Measurements from ENCODE around the gene C3. TPM values are rescaled to one million over a fixed set of nuclear protein-coding genes. Genes with fewer than 3 reads are reported as not detected.
A peak's percentile ranks its signal among the peaks of the same experiment; 100 is the strongest.

Gene C3
- total RNA-seq, 2 experiments from 2014 or later, result 0.34 to 1.1 TPM

- H3K4me1 Mint-ChIP-seq (ENCODE audit: low read depth), result peaks cover 10% of the 10 kb centered on the region
- ATAC-seq (no peak), DNase-seq (no peak)
- no peaks in the 10 kb centered on the region for H3K9me3 Mint-ChIP-seq
- H3K27me3 Mint-ChIP-seq, result no peaks in the 10 kb centered on the region
- H3K36me3 Mint-ChIP-seq (ENCODE audit: low read depth), result peaks cover 21% of the 10 kb centered on the region
- no peak for TF ChIP-seq CTCF (IDR thresholded peaks at IDR 0.05)
- intact Hi-C loops (cut with micrococcal nuclease), result loop anchor here (10.0 kb wide), 1 partner anchor 104 kb away; no protein-coding TSS in a partner anchor
- CTCF ChIA-PET, result interaction anchor here (0.8 to 1.1 kb wide), 2 partner anchors 11 to 12 kb away, joined by 3 read pairs; partner anchors contain the start of gene VAV1
- no peak overlapping the region for H3K4me3 Mint-ChIP-seq
- POLR2A ChIA-PET, result interaction anchor here (0.6 to 1.7 kb wide), 4 partner anchors 11 to 103 kb away, joined by 3 to 5 read pairs (median 4); partner anchors contain the start of gene VAV1
- no peak overlapping the region for H3K27ac Mint-ChIP-seq
Measured at GRCh38 chr19:6760606-6761005, 40.2 kb upstream of the C3 start.

- no peaks in the 10 kb centered on the region for H3K27me3 Mint-ChIP-seq
- DNase-seq (no peak), ATAC-seq (no peak)
- H3K9me3 Mint-ChIP-seq, result no peaks in the 10 kb centered on the region
- peaks cover 40% of the 10 kb centered on the region for H3K36me3 Mint-ChIP-seq (ENCODE audit: low read depth)
- ChIA-PET POLR2A (interaction anchor here (1.0 to 1.5 kb wide), 3 partner anchors 13 to 15 kb away, joined by 3 to 5 read pairs (median 5); no protein-coding TSS in a partner anchor), CTCF (interaction anchor here (1.0 to 1.5 kb wide), 3 partner anchors 14 to 123 kb away, joined by 3 to 5 read pairs (median 3); no protein-coding TSS in a partner anchor)
- H3K4me1 Mint-ChIP-seq (ENCODE audit: low read depth), result peaks cover 14% of the 10 kb centered on the region
- TF ChIP-seq CTCF (IDR thresholded peaks at IDR 0.05), result no peak
- H3K4me3 Mint-ChIP-seq, result no peak overlapping the region
- intact Hi-C loops (cut with micrococcal nuclease), result no loop called here
- no peak overlapping the region for H3K27ac Mint-ChIP-seq
Measured at GRCh38 chr19:6754653-6755463, 34.4 kb upstream of the C3 start.

DNA sequence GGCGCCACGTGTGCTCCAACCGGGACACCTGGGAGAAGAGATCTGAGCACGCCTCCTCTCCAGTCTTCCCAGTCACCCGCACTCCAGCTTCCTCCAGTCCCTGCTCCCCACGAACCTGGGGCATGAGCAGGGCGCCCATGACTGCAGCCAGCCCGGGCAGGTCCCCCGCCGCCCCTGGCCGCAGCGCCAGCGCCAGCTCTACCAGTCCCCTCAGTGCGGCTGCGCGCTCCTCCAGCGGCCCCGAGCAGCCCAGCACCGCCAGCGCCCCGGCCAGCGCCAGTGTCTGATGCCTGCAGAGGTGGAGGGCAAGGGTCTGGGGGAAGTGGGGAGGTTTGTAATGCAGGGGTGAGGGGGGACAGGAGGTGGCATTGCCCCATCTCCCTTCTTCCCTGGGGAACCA is 33.7 kb upstream of the C3 start:
- no peak for ATAC-seq
- no peak for DNase-seq
- ChIA-PET CTCF (interaction anchor here (1.5 kb wide), 1 partner anchor 109 kb away, joined by 5 read pairs; no protein-coding TSS in a partner anchor), POLR2A (interaction anchor here (1.1 to 1.5 kb wide), 2 partner anchors 14 to 16 kb away, joined by 3 to 5 read pairs; no protein-coding TSS in a partner anchor)
- intact Hi-C loops (cut with micrococcal nuclease), result no loop called here
- no peak overlapping the region for H3K27ac Mint-ChIP-seq
- peaks cover 14% of the 10 kb centered on the region for H3K4me1 Mint-ChIP-seq (ENCODE audit: low read depth)
- H3K4me3 Mint-ChIP-seq, result no peak overlapping the region
- no peaks in the 10 kb centered on the region for H3K9me3 Mint-ChIP-seq
- no peak for TF ChIP-seq CTCF (IDR thresholded peaks at IDR 0.05)
- no peaks in the 10 kb centered on the region for H3K27me3 Mint-ChIP-seq
- peaks cover 44% of the 10 kb centered on the region for H3K36me3 Mint-ChIP-seq (ENCODE audit: low read depth)

- peak; percentile 97 for ATAC-seq
- POLR2A ChIA-PET, result interaction anchor here (0.6 to 1.5 kb wide), 5 partner anchors 9 to 16 kb away, joined by 3 to 5 read pairs (median 3); no protein-coding TSS in a partner anchor
- H3K36me3 Mint-ChIP-seq (ENCODE audit: low read depth), result peaks cover 39% of the 10 kb centered on the region
Measured at GRCh38 chr19:6753178-6754031, 33.0 kb upstream of the C3 start.

More at GRCh38 chr19:6753178-6754031, 33.0 kb upstream of the C3 start:
- intact Hi-C loops (cut with micrococcal nuclease), result no loop called here
- H3K27ac Mint-ChIP-seq, result peak overlapping the region; percentile 86
- TF ChIP-seq CTCF (IDR thresholded peaks at IDR 0.05), result no peak
- no peaks in the 10 kb centered on the region for H3K27me3 Mint-ChIP-seq
- H3K4me1 Mint-ChIP-seq (ENCODE audit: low read depth), result peaks cover 14% of the 10 kb centered on the region
- no peaks in the 10 kb centered on the region for H3K9me3 Mint-ChIP-seq
- H3K4me3 Mint-ChIP-seq, result peak overlapping the region; percentile 68
- CTCF ChIA-PET, result interaction anchor here (1.0 kb wide), 1 partner anchor 16 kb away, joined by 4 read pairs; no protein-coding TSS in a partner anchor
- DNase-seq, result peak; percentile 91
